MM.1S (cell line): ENCODE results near the gene TTC27.

ENCODE experiments used
- EZH2 ChIP-seq: fragments of 300-600 bp; sonication (generic); optimal IDR thresholded peaks from 2 replicates; pipeline ENCODE3; 2017; ENCODE audit warnings: low read depth, mild to moderate bottlenecking, antibody characterized with exemption, low read length, mixed read lengths
- TF ChIP-seq, protein P1 (sequence below): fragments of 300-600 bp; sonication (generic); IDR thresholded peaks from 2 replicates; pipeline ENCODE4 v1.5.1; 2016; ENCODE audit warnings: antibody characterized with exemption, low read length, mixed read lengths

DNA sequence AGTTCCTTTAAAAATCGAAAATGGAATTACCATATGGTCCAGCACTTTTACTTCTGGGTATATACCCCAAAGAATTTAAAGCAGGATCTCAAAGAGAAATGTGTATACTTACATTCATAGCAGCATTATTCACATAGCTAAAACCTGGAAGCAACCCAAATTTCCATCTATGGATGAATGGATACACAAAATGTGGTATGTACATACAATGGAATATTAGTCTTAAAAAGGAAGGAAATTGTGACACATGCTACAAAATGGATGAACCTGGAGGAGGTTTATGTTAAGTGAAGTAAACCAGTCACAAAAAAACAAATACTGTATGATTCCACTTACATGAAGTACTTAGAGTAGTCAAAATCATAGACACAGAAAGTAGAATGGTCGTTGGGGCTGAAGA is 171.0 kb downstream of the TTC27 start:
- TF ChIP-seq EZH2, result no peak
- TF ChIP-seq, protein P1, sequence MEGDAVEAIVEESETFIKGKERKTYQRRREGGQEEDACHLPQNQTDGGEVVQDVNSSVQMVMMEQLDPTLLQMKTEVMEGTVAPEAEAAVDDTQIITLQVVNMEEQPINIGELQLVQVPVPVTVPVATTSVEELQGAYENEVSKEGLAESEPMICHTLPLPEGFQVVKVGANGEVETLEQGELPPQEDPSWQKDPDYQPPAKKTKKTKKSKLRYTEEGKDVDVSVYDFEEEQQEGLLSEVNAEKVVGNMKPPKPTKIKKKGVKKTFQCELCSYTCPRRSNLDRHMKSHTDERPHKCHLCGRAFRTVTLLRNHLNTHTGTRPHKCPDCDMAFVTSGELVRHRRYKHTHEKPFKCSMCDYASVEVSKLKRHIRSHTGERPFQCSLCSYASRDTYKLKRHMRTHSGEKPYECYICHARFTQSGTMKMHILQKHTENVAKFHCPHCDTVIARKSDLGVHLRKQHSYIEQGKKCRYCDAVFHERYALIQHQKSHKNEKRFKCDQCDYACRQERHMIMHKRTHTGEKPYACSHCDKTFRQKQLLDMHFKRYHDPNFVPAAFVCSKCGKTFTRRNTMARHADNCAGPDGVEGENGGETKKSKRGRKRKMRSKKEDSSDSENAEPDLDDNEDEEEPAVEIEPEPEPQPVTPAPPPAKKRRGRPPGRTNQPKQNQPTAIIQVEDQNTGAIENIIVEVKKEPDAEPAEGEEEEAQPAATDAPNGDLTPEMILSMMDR, result no peak
